HEK293 (cell line): Measurements from ENCODE around the gene CHRM5.

Experiments
- CTCF ChIA-PET: fragments of 350-600 bp; formaldehyde crosslinking; extraction: SDS; loops from one replicate; lab custom pipeline; 2021; ENCODE audit warnings: antibody characterized with exemption; lab: Yijun Ruan, JAX
- POLR2A ChIA-PET: fragments of 300-600 bp; formaldehyde crosslinking; extraction: SDS; loops from one replicate; lab custom pipeline; 2020; ENCODE audit warnings: antibody characterized with exemption, inconsistent platforms; lab: Yijun Ruan, JAX
- H3K27ac ChIP-seq: fragments of 200-500 bp; sonication (Bioruptor generic); 2 replicates; pipeline ENCODE4 v1.5.1; 2014; ENCODE audit warnings: low read depth, low read length, control low read depth, inconsistent platforms; ENCODE audit errors: extremely low read depth
- H3K36me3 ChIP-seq, 2 experiments: fragments of 200-500 bp in 1 of 2; sonication (Bioruptor generic) in 1 of 2; 1 replicate in 1 of 2; 2 replicates in 1 of 2; pipeline ENCODE4 v1.5.1; 2014 to 2017; ENCODE audit warnings: inconsistent platforms in 2 of 2, low read length in 2 of 2; ENCODE audit not compliant: control insufficient read depth in 2 of 2, insufficient read depth in 1 of 2
- H3K4me1 ChIP-seq: fragments of 200-500 bp; sonication (Bioruptor generic); 2 replicates; pipeline ENCODE4 v1.5.1; 2014; ENCODE audit warnings: mild to moderate bottlenecking, low read length, inconsistent platforms; ENCODE audit not compliant: control insufficient read depth, insufficient read depth
- H3K4me3 ChIP-seq: 2 replicates; pipeline ENCODE4 v1.5.1; 2011; ENCODE audit warnings: low read depth, mild to moderate bottlenecking, control low read depth, low read length, moderate library complexity
- H3K9me3 ChIP-seq: fragments of 200-500 bp; sonication (Bioruptor generic); 2 replicates; pipeline ENCODE4 v1.5.1; 2014; ENCODE audit warnings: low read depth, low read length, inconsistent platforms; ENCODE audit not compliant: control insufficient read depth, insufficient read depth
- ATF2 ChIP-seq: fragments of 450-650 bp; formaldehyde crosslinking; IDR thresholded peaks from 2 replicates; pipeline ENCODE4 v1.5.1; 2016; ENCODE audit warnings: missing biosample characterization, missing genetic modification characterization, low read depth
- MEIS1 ChIP-seq: sonication (generic); formaldehyde crosslinking; IDR thresholded peaks from 2 replicates; pipeline ENCODE4 v1.8.1; 2022; ENCODE audit warnings: missing genetic modification reagents, mild to moderate bottlenecking, borderline replicate concordance
- PRDM4 ChIP-seq: fragments of 450-650 bp; formaldehyde crosslinking; IDR thresholded peaks from 2 replicates; pipeline ENCODE4 v1.5.1; 2017; ENCODE audit warnings: missing biosample characterization, missing genetic modification characterization
- PRDM6 ChIP-seq: fragments of 450-650 bp; formaldehyde crosslinking; IDR thresholded peaks from 2 replicates; pipeline ENCODE4 v1.5.1; 2017; ENCODE audit warnings: missing biosample characterization, missing genetic modification characterization
- REPIN1 ChIP-seq: fragments of 450-650 bp; formaldehyde crosslinking; IDR thresholded peaks from 2 replicates; pipeline ENCODE4 v1.5.1; 2017; ENCODE audit warnings: missing biosample characterization, missing genetic modification characterization, low read depth
- ZBTB48 ChIP-seq: fragments of 450-650 bp; formaldehyde crosslinking; IDR thresholded peaks from 2 replicates; pipeline ENCODE4 v1.5.1; 2016; ENCODE audit warnings: missing biosample characterization, missing genetic modification characterization
- ZNF114 ChIP-seq: fragments of 450-650 bp; formaldehyde crosslinking; IDR thresholded peaks from 2 replicates; pipeline ENCODE4 v1.5.0; 2017; ENCODE audit warnings: missing biosample characterization, missing genetic modification characterization
- ZNF223 ChIP-seq: fragments of 450-650 bp; formaldehyde crosslinking; IDR thresholded peaks from 2 replicates; pipeline ENCODE4 v1.5.1; 2016; ENCODE audit warnings: missing biosample characterization, missing genetic modification characterization
- ZNF26 ChIP-seq: fragments of 450-650 bp; formaldehyde crosslinking; IDR thresholded peaks from 2 replicates; pipeline ENCODE4 v1.5.1; 2016; ENCODE audit warnings: missing biosample characterization, missing genetic modification characterization
- ZNF37A ChIP-seq: fragments of 450-650 bp; IDR thresholded peaks from 2 replicates; pipeline ENCODE4 v1.5.1; 2018; ENCODE audit warnings: missing biosample characterization, missing genetic modification characterization
- ZNF394 ChIP-seq: fragments of 450-650 bp; formaldehyde crosslinking; IDR thresholded peaks from 2 replicates; pipeline ENCODE4 v1.5.1; 2016; ENCODE audit warnings: missing biosample characterization, missing genetic modification characterization, mild to moderate bottlenecking, moderate library complexity, borderline replicate concordance
- ZNF48 ChIP-seq: fragments of 450-650 bp; formaldehyde crosslinking; IDR thresholded peaks from 2 replicates; pipeline ENCODE4 v1.5.1; 2016; ENCODE audit warnings: missing biosample characterization, missing genetic modification characterization
- ZNF701 ChIP-seq: fragments of 450-650 bp; formaldehyde crosslinking; IDR thresholded peaks from 2 replicates; pipeline ENCODE4 v1.5.1; 2016; ENCODE audit warnings: missing biosample characterization, missing genetic modification characterization
- ZNF791 ChIP-seq: fragments of 450-650 bp; formaldehyde crosslinking; IDR thresholded peaks from 2 replicates; pipeline ENCODE4 v1.5.1; 2016; ENCODE audit warnings: missing biosample characterization, missing genetic modification characterization
- ZSCAN18 ChIP-seq: fragments of 450-650 bp; formaldehyde crosslinking; IDR thresholded peaks from 2 replicates; pipeline ENCODE4 v1.5.1; 2016; ENCODE audit warnings: missing biosample characterization, missing genetic modification characterization

CHRM5 gene

GRCh38 chr15:34046471-34047145, 78.3 kb downstream of the CHRM5 start:
- no peak overlapping the region for H3K4me3 ChIP-seq
- TF ChIP-seq ZNF26 (tag by site-specific recombination) (no peak), ZBTB48 (tag by site-specific recombination) (no peak), MEIS1 (CRISPR knock-in tag) (no peak), ZNF223 (no peak), ZSCAN18 (tag by site-specific recombination) (no peak), ZNF37A (tag by site-specific recombination) (no peak), ZNF701 (tag by site-specific recombination) (no peak), PRDM4 (tag by site-specific recombination) (no peak), PRDM6 (tag by site-specific recombination) (no peak)
- no peaks in the 10 kb centered on the region for H3K9me3 ChIP-seq
- H3K27ac ChIP-seq = no peak overlapping the region
- ChIA-PET POLR2A (no interaction called here), CTCF (interaction anchor here (0.6 kb wide), 2 partner anchors 55 to 309 kb away, joined by 3 to 6 read pairs; no protein-coding TSS in a partner anchor)
- H3K4me1 ChIP-seq = no peaks in the 10 kb centered on the region
- H3K36me3 ChIP-seq = no peaks in the 10 kb centered on the region

GRCh38 chr15:34047893-34048775, 79.8 kb downstream of the CHRM5 start:
- Histone ChIP-seq H3K9me3 (no peaks in the 10 kb centered on the region), H3K27ac (no peak overlapping the region), H3K4me1 (no peaks in the 10 kb centered on the region), H3K4me3 (no peak overlapping the region), H3K36me3 (no peaks in the 10 kb centered on the region)
- TF ChIP-seq ZNF48 = no peak
- TF ChIP-seq ZNF394 (tag by site-specific recombination) = peak; percentile 28; the same call in 1 of the 2 replicates
- TF ChIP-seq REPIN1 (tag by site-specific recombination) = no peak
- no peak for TF ChIP-seq ZNF791 (tag by site-specific recombination)
- TF ChIP-seq ATF2 (tag by site-specific recombination) = no peak
- TF ChIP-seq ZNF114 (tag by site-specific recombination) = no peak
- CTCF ChIA-PET = interaction anchor here (1.0 kb wide), 1 partner anchor 14 kb away, joined by 4 read pairs; no protein-coding TSS in a partner anchor
- POLR2A ChIA-PET = no interaction called here
